ENCODE measurements around the gene C19orf38. TPM values are rescaled to one million over a fixed set of nuclear protein-coding genes. Genes with fewer than 3 reads are reported as not detected.

Gene C19orf38
- total RNA-seq, 1 donor from 2014 or later = 0.62 TPM

DNA sequence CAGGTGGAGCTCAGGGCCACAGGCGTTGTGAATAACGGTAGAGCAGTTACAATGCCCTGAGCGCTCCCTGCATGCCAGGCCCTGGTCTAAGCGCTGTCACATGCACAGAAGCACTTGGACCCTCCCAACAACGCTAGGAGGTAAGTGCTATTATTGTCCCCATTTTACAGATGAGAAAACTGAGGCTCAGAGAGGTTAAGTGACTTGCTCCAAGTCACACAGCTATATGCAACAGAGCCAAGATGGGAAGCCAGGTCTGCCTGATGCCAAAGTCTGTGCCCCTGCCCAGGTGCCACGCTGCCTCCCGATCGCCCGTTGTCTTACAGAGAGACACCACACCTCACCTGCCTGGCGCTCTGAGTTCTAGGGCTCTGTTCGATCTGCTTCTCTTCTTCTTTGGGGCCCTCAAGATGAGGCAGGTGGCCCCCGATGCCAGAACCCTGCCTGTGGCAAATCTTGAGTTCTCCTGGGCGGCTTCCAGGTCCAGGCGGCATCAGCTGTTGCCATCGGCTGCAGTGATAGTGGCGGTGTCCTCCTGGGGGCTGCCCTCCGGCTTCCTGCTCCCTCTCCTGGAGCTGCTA, 60.3 kb downstream of the C19orf38 start:
- no peaks in the 10 kb centered on the region for H3K9me3 Mint-ChIP-seq
- no peaks in the 10 kb centered on the region for H3K27me3 Mint-ChIP-seq
- POLR2A ChIA-PET = no interaction called here
- TF ChIP-seq, protein P1, sequence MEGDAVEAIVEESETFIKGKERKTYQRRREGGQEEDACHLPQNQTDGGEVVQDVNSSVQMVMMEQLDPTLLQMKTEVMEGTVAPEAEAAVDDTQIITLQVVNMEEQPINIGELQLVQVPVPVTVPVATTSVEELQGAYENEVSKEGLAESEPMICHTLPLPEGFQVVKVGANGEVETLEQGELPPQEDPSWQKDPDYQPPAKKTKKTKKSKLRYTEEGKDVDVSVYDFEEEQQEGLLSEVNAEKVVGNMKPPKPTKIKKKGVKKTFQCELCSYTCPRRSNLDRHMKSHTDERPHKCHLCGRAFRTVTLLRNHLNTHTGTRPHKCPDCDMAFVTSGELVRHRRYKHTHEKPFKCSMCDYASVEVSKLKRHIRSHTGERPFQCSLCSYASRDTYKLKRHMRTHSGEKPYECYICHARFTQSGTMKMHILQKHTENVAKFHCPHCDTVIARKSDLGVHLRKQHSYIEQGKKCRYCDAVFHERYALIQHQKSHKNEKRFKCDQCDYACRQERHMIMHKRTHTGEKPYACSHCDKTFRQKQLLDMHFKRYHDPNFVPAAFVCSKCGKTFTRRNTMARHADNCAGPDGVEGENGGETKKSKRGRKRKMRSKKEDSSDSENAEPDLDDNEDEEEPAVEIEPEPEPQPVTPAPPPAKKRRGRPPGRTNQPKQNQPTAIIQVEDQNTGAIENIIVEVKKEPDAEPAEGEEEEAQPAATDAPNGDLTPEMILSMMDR (IDR thresholded peaks at IDR 0.05) = no peak
- no peak overlapping the region for H3K27ac Mint-ChIP-seq
- no peak for DNase-seq
- intact Hi-C loops (cut with micrococcal nuclease) = no loop called here
- no peaks in the 10 kb centered on the region for H3K4me1 Mint-ChIP-seq
- CTCF ChIA-PET = no interaction called here
- ATAC-seq (ENCODE audit: low read depth) = no peak
- peaks cover 45% of the 10 kb centered on the region for H3K36me3 Mint-ChIP-seq (ENCODE audit: low read depth)
- H3K4me3 Mint-ChIP-seq = no peak overlapping the region

DNA sequence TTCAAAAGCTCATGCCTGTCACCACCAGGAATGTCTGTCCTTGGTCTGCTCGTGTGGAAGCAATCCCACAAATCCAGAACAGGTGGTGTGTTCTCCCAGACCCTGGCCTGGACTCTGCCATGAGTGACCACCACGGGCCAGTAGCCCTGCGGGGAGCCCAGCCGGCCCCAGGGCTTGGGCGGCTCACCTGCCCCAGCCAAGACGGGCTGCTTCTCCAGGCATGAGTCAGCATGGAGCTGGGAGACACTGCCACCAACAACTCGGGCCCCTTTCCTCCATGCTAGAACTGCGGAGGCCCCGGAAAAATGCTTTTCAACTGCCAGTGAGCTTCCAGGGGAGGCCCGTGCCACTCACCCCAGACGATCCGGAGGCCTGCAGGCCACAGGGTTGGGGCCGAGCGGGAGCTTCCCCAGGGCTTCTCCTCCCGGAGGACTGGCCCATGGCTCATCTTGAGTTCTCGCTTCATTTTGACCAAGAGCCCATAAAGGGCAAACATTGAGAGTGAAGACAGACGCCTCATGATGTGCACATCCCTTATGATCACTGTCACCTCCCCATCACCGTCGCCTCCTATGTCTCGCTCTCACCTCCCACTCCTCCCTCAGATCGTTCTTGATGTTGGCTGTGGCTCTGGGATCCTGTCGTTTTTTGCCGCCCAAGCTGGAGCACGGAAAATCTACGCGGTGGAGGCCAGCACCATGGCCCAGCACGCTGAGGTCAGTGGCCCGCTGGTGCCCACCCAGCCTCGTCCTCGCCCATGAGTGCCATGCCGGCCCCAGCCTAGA, 63.6 kb downstream of the C19orf38 start:
- intact Hi-C loops (cut with micrococcal nuclease) = no loop called here
- Mint-ChIP-seq H3K9me3 (no peaks in the 10 kb centered on the region), H3K4me3 (no peak overlapping the region), H3K36me3 (ENCODE audit: low read depth) (peaks cover 59% of the 10 kb centered on the region), H3K4me1 (no peaks in the 10 kb centered on the region), H3K27me3 (no peaks in the 10 kb centered on the region), H3K27ac (no peak overlapping the region)
- ChIA-PET CTCF (no interaction called here), POLR2A (no interaction called here)
- DNase-seq (no peak), ATAC-seq (ENCODE audit: low read depth) (no peak)
- TF ChIP-seq, protein P1 (IDR thresholded peaks at IDR 0.05) = no peak

DNA sequence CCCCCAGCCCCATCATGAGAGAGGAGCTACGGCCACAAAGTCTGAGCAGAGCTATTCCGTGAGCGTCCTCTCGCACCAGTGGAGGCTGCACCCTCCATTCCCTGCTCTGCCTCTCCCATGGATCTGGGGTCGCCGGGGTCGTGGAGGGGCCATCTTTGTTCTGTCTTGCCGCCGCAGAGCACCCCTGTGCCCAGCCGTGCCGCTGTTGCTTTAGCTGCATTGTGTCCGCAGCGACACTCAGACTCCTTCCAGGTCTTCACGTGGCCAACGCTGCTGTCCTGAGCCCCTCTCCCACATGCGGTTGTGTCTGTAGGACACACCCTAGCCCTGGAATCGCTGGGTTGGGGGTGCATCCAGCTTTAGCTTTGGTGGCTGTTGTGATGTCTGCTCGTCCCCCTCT, 64.4 kb downstream of the C19orf38 start:
- no peak overlapping the region for H3K27ac Mint-ChIP-seq
- no peak overlapping the region for H3K4me3 Mint-ChIP-seq
- intact Hi-C loops (cut with micrococcal nuclease) = no loop called here
- ChIA-PET CTCF (interaction anchor here (0.5 kb wide), 1 partner anchor 44 kb away, joined by 3 read pairs; no protein-coding TSS in a partner anchor), POLR2A (no interaction called here)
- peaks cover 58% of the 10 kb centered on the region for H3K36me3 Mint-ChIP-seq (ENCODE audit: low read depth)
- no peaks in the 10 kb centered on the region for H3K9me3 Mint-ChIP-seq
- TF ChIP-seq, protein P1 (IDR thresholded peaks at IDR 0.05) = no peak
- no peak for ATAC-seq (ENCODE audit: low read depth)
- no peaks in the 10 kb centered on the region for H3K4me1 Mint-ChIP-seq
- H3K27me3 Mint-ChIP-seq = no peaks in the 10 kb centered on the region
- no peak for DNase-seq

DNA sequence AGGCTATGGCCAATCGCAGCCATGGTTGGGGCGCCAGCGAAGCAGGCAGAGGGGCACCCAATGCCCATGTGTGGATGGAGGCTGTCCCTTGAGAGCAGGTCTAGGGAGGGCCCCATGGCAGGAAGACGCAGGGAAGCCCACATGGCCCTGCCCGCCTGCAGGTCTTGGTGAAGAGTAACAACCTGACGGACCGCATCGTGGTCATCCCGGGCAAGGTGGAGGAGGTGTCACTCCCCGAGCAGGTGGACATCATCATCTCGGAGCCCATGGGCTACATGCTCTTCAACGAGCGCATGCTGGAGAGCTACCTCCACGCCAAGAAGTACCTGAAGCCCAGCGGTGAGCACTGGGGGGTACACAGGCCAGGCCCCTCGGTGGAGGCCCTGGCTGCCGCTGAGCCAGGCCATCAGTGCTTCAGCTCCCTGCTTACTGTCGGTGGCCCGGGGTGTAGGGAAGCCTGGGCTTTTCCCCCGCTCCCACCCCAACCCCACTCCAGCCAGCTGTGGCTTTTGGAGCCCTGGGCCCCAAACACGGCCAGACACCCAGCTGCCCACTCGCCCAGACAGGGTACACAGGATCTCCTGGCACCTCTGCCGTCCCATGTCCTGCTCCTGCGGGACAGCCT, 65.6 kb downstream of the C19orf38 start:
- H3K4me1 Mint-ChIP-seq = no peaks in the 10 kb centered on the region
- intact Hi-C loops (cut with micrococcal nuclease) = no loop called here
- no peak for ATAC-seq (ENCODE audit: low read depth)
- POLR2A ChIA-PET = no interaction called here
- CTCF ChIA-PET = no interaction called here
- peaks cover 52% of the 10 kb centered on the region for H3K36me3 Mint-ChIP-seq (ENCODE audit: low read depth)
- H3K27me3 Mint-ChIP-seq = no peaks in the 10 kb centered on the region
- no peak overlapping the region for H3K4me3 Mint-ChIP-seq
- DNase-seq = no peak
- no peaks in the 10 kb centered on the region for H3K9me3 Mint-ChIP-seq
- TF ChIP-seq, protein P1 (IDR thresholded peaks at IDR 0.05) = no peak
- H3K27ac Mint-ChIP-seq = no peak overlapping the region
